Omental fat pad (tissue), 4 donors: ENCODE results near the gene PYROXD2. TPM values are rescaled to one million over a fixed set of nuclear protein-coding genes. Genes with fewer than 3 reads are reported as not detected.

Experiments
- ATAC-seq: fragments of 150-250 bp; one replicate; pipeline ENCODE4 v1.9.1; 2016; ENCODE audit warnings: mild to moderate bottlenecking, moderate library complexity; ENCODE audit not compliant: low FRiP score
- DNase-seq: peaks from one replicate; pipeline ENCODE4 v3.0.0-alpha.2; 2019; ENCODE audit warnings: low spot score
- CTCF ChIP-seq, 3 donors: fragments of 450-650 bp; IDR thresholded peaks; one replicate each; pipeline ENCODE4 v1.5.1; 2016 to 2017; ENCODE audit warnings: antibody characterized with exemption in 3 of 3, mild to moderate bottlenecking in 3 of 3, moderate library complexity in 2 of 3
- small RNA-seq: library from RNA; depleted of rRNA; stranded (forward); fragments of <200 nt; gene quantifications from one replicate; pipeline ENCODE3, GENCODE V24; 2016
- total RNA-seq, 4 donors: library from RNA; depleted of rRNA; stranded (reverse); fragments of >200 nt; gene quantifications; one replicate each; pipeline ENCODE4 v1.1.0, GENCODE V29; 2016

PYROXD2 gene
- total RNA-seq, 4 donors from 2014 or later = 8.5 to 10.4 (median 9.2) TPM

- ATAC-seq = no peak
- no peak for DNase-seq
- no peak for TF ChIP-seq CTCF (IDR thresholded peaks at IDR 0.05)
Measured at GRCh38 chr10:98340940-98341310, 74.1 kb downstream of the PYROXD2 start.

GRCh38 chr10:98340261-98340939 is 74.6 kb downstream of the PYROXD2 start:
- DNase-seq (no peak), ATAC-seq (no peak)
- TF ChIP-seq CTCF (IDR thresholded peaks at IDR 0.05) = no peak

GRCh38 chr10:98339799-98340198 is 75.2 kb downstream of the PYROXD2 start:
- no peak for ATAC-seq
- TF ChIP-seq CTCF (IDR thresholded peaks at IDR 0.05) = no peak
- DNase-seq = no peak

- ATAC-seq = no peak
- TF ChIP-seq CTCF (IDR thresholded peaks at IDR 0.05) = no peak
- DNase-seq = no peak
Measured at GRCh38 chr10:98338896-98339295, 76.1 kb downstream of the PYROXD2 start.

- ATAC-seq = no peak
- no peak for TF ChIP-seq CTCF (IDR thresholded peaks at IDR 0.05)
- no peak for DNase-seq
Measured at GRCh38 chr10:98338318-98338717, 76.7 kb downstream of the PYROXD2 start.

GRCh38 chr10:98337484-98337883 is 77.5 kb downstream of the PYROXD2 start:
- ATAC-seq (no peak), DNase-seq (no peak)
- TF ChIP-seq CTCF (IDR thresholded peaks at IDR 0.05) = no peak

Small RNAs within 50 kb of the gene (small RNA-seq; reads per million reads assigned to genes)
- not detected for gene MIR4685

Other genes with a start within 250 kb of the PYROXD2 start
- 10 to 100 TPM in 1 of 4 donors, 1 to 10 TPM in 3; 3.3 to 13.0 (median 7.0) TPM for gene LOXL4, start 147.0 kb downstream of the PYROXD2 start, total RNA-seq
- gene HPS1, start 31.8 kb upstream of the PYROXD2 start, total RNA-seq = 10 to 100 TPM; 39.0 to 56.7 (median 48.5) TPM